Upper lobe of left lung (tissue), 6 donors: Measurements from ENCODE around the gene GPATCH8. TPM values are rescaled to one million over a fixed set of nuclear protein-coding genes. Genes with fewer than 3 reads are reported as not detected.
A peak's percentile ranks its signal among the peaks of the same experiment; 100 is the strongest.

Experiments used
- ATAC-seq, 2 donors: fragments of 200-7000 bp; cut with Tn5 transposase; one replicate each; pipeline ENCODE4 v1.9.1; 2022; ENCODE audit warnings: mild to moderate bottlenecking in 2 of 2, moderate library complexity in 2 of 2; ENCODE audit not compliant: low FRiP score in 2 of 2
- DNase-seq, 2 donors: peaks; one replicate each; pipeline ENCODE4 v3.0.0-alpha.2; 2019 to 2020
- H3K27ac ChIP-seq, 4 donors: fragments of 200-600 bp; sonication (generic); one replicate each; pipeline ENCODE4 v1.5.1; 2016 to 2019
- H3K27me3 ChIP-seq, 4 donors: fragments of 200-600 bp; sonication (generic); one replicate each; pipeline ENCODE4 v1.5.1; 2017 to 2019
- H3K36me3 ChIP-seq, 4 donors: fragments of 200-600 bp; sonication (generic); one replicate each; pipeline ENCODE4 v1.5.1; 2016 to 2019
- H3K4me1 ChIP-seq, 4 donors: fragments of 200-600 bp; sonication (generic); one replicate each; pipeline ENCODE4 v1.5.1; 2018 to 2019
- H3K4me3 ChIP-seq, 4 donors: fragments of 200-600 bp; sonication (generic); one replicate each; pipeline ENCODE4 v1.5.1; 2017 to 2019; ENCODE audit warnings: mild to moderate bottlenecking in 2 of 4, moderate library complexity in 1 of 4
- H3K9me3 ChIP-seq, 4 donors: fragments of 200-600 bp; sonication (generic); one replicate each; pipeline ENCODE4 v1.5.1; 2018 to 2019
- CTCF ChIP-seq, 6 experiments: fragments of 450-650 bp in 4 of 6; fragments of 200-600 bp in 2 of 6; sonication (generic) in 2 of 6; IDR thresholded peaks; one replicate each; pipeline ENCODE4 v1.5.1; 2016 to 2019; ENCODE audit warnings: antibody characterized with exemption in 6 of 6
- EP300 ChIP-seq, 4 donors: sonication (generic); formaldehyde crosslinking; IDR thresholded peaks; one replicate each; pipeline ENCODE4 v1.5.1; 2017; ENCODE audit warnings: antibody characterized with exemption in 4 of 4, control low read depth in 2 of 4
- POLR2A ChIP-seq, 4 donors: fragments of 450-650 bp; IDR thresholded peaks; one replicate each; pipeline ENCODE4 v1.5.1; 2016 to 2017; ENCODE audit warnings: antibody characterized with exemption in 4 of 4, mild to moderate bottlenecking in 2 of 4
- POLR2AphosphoS5 ChIP-seq, 2 donors: sonication (generic); formaldehyde crosslinking; IDR thresholded peaks; one replicate each; pipeline ENCODE4 v1.5.1; 2017; ENCODE audit warnings: antibody characterized with exemption in 2 of 2
- WGBS, 2 donors: methylation state at CpG; one replicate each; pipeline ENCODE4 v1.1.5; 2017 to 2018; 5-methylcytosine and 5-hydroxymethylcytosine counted together
- total RNA-seq, 6 donors: library from RNA; depleted of rRNA in 4 of 6; stranded (reverse); fragments of >200 nt in 4 of 6; gene quantifications; one replicate each; pipeline versions ENCODE4 v1.1.0 to v1.2.1, GENCODE V29; 2016 to 2021
- donor health status: DM: no; HTN: no; CAD: no; lungs with moderate emphysema.
- donor health status: DM: no; HTN: yes; CAD: no; lungs with severe emphysema.

Gene GPATCH8
- total RNA-seq, 6 donors from 2014 or later, result 27.2 to 74.5 (median 44.1) TPM

- 64 to 81% methylated on average over 6 of the region's 6 CpGs for WGBS, 2 donors
- TF ChIP-seq POLR2A (IDR thresholded peaks at IDR 0.05), result no peak
- no peak for TF ChIP-seq CTCF (IDR thresholded peaks at IDR 0.05)
- no peak for TF ChIP-seq POLR2AphosphoS5 (IDR thresholded peaks at IDR 0.05)
- TF ChIP-seq EP300 (IDR thresholded peaks at IDR 0.05), result no peak
- ATAC-seq, result no peak
Measured at GRCh38 chr17:44389723-44390202, 113.4 kb downstream of the GPATCH8 start.

GRCh38 chr17:44389281-44389680 is 113.9 kb downstream of the GPATCH8 start, which contains the start of gene ITGA2B:
Gene ITGA2B (minus strand): TSS chr17:44389649. CDS start chr17:44389473, 176 bp downstream.
- Histone ChIP-seq H3K27ac (no peak within 1 kb of the TSS), H3K36me3 (no peaks in the 10 kb centered on the region), H3K4me1 (peaks cover 16 to 19% (median 19%) of the 10 kb centered on the region in 4 donors), H3K4me3 (no peak within 1 kb of the TSS), H3K27me3 (peaks cover 0 to 5% (median 2%) of the 10 kb centered on the region in 4 donors), H3K9me3 (no peaks in the 10 kb centered on the region)
- WGBS, 2 donors, result 36 to 45% methylated on average over 1 of the region's 1 CpG
- no peak for ATAC-seq
- TF ChIP-seq CTCF (IDR thresholded peaks at IDR 0.05) (no peak), POLR2AphosphoS5 (IDR thresholded peaks at IDR 0.05) (no peak), POLR2A (IDR thresholded peaks at IDR 0.05) (no peak), EP300 (IDR thresholded peaks at IDR 0.05) (no peak)
- DNase-seq, result no peak

More at GRCh38 chr17:44389723-44390202, 113.4 kb downstream of the GPATCH8 start:
- Histone ChIP-seq H3K27ac (no peak overlapping the region), H3K4me3 (no peak overlapping the region), H3K36me3 (no peaks in the 10 kb centered on the region), H3K27me3 (peaks cover 0 to under 1% (median 0%) of the 10 kb centered on the region in 4 donors), H3K4me1 (peaks cover 12 to 15% (median 15%) of the 10 kb centered on the region in 4 donors), H3K9me3 (no peaks in the 10 kb centered on the region)
- DNase-seq, result no peak

GRCh38 chr17:44387804-44388203 is 115.4 kb downstream of the GPATCH8 start:
- DNase-seq, result no peak

GRCh38 chr17:44386182-44386525 is 117.1 kb downstream of the GPATCH8 start:
- peaks cover 16 to 22% (median 19%) of the 10 kb centered on the region in 4 donors for H3K4me1 ChIP-seq
- peaks cover 0 to 5% (median 2%) of the 10 kb centered on the region in 4 donors for H3K27me3 ChIP-seq
- no peak for DNase-seq
- H3K9me3 ChIP-seq, result no peaks in the 10 kb centered on the region
- 44 to 50% methylated on average over 6 to 10 of the region's 10 CpGs for WGBS, 2 donors
- H3K4me3 ChIP-seq, result peak overlapping the region in 3 of 4 donors; percentile 43 to 57 (median 50)
- H3K27ac ChIP-seq, result no peak overlapping the region
- ATAC-seq, result no peak
- TF ChIP-seq POLR2AphosphoS5 (IDR thresholded peaks at IDR 0.05) (no peak), CTCF (IDR thresholded peaks at IDR 0.05) (no peak), POLR2A (IDR thresholded peaks at IDR 0.05) (no peak), EP300 (IDR thresholded peaks at IDR 0.05) (no peak)
- no peaks in the 10 kb centered on the region for H3K36me3 ChIP-seq

More at GRCh38 chr17:44387804-44388203, 115.4 kb downstream of the GPATCH8 start:
- peaks cover 0 to 5% (median 2%) of the 10 kb centered on the region in 4 donors for H3K27me3 ChIP-seq
- H3K9me3 ChIP-seq, result no peaks in the 10 kb centered on the region
- peaks cover 16 to 22% (median 19%) of the 10 kb centered on the region in 4 donors for H3K4me1 ChIP-seq
- TF ChIP-seq CTCF (IDR thresholded peaks at IDR 0.05), result no peak
- no peak for TF ChIP-seq EP300 (IDR thresholded peaks at IDR 0.05)
- TF ChIP-seq POLR2AphosphoS5 (IDR thresholded peaks at IDR 0.05), result no peak
- no peak for TF ChIP-seq POLR2A (IDR thresholded peaks at IDR 0.05)
- H3K27ac ChIP-seq, result no peak overlapping the region
- no peak for ATAC-seq
- no peaks in the 10 kb centered on the region for H3K36me3 ChIP-seq
- no peak overlapping the region for H3K4me3 ChIP-seq
- WGBS, 2 donors, result 76 to 92% methylated on average over 1 to 2 of the region's 2 CpGs
